Measurements from ENCODE around the gene ANKS3. TPM values are rescaled to one million over a fixed set of nuclear protein-coding genes. Genes with fewer than 3 reads are reported as not detected.

ANKS3 gene
- total RNA-seq, 2 donors from 2014 or later = 10.1 to 23.2 TPM

DNA sequence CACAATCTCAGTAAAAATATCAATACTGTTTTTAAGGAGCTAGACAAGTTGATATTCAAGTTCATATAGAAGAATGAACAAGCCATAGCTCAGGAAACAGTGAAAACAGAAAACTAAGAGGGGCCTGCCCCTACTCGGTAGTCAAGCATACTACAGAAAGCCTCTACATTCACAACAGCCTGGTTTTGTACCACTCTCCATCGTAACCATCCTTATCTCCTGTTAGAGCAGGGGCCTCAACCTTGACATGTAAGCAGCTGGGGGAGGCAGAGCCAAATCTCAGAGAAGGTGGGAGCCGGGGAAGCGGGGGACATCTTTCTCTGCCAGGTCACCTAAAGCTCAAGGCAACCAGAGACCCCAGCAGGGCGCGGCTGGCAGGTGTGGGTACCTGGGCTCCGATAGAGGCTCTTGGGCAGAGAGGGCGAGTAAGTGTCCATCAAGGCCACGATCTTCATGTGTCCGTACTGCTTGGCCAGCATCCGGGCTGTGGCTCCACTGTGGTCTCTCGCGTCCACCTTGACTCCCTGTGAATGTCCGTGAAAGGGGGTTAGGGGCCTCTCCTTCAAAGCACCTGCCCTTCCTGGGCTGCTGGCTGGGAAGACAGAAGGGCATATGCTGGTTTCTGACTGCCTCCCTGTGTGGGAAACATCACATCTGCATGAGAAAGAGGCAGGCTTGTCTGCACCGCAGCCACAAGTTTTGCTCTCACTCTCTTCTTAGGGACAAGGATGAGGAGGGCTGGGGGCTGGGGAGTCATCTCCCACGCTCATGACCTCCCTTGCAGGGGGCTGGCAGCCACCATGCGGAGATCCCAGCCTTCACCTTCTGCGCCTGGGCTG is 20.2 kb downstream of the ANKS3 start:
- no peak for DNase-seq
- no peaks in the 10 kb centered on the region for H3K9me3 ChIP-seq
- H3K4me1 ChIP-seq = no peaks in the 10 kb centered on the region
- H3K27ac ChIP-seq = no peak overlapping the region
- TF ChIP-seq, protein P1, sequence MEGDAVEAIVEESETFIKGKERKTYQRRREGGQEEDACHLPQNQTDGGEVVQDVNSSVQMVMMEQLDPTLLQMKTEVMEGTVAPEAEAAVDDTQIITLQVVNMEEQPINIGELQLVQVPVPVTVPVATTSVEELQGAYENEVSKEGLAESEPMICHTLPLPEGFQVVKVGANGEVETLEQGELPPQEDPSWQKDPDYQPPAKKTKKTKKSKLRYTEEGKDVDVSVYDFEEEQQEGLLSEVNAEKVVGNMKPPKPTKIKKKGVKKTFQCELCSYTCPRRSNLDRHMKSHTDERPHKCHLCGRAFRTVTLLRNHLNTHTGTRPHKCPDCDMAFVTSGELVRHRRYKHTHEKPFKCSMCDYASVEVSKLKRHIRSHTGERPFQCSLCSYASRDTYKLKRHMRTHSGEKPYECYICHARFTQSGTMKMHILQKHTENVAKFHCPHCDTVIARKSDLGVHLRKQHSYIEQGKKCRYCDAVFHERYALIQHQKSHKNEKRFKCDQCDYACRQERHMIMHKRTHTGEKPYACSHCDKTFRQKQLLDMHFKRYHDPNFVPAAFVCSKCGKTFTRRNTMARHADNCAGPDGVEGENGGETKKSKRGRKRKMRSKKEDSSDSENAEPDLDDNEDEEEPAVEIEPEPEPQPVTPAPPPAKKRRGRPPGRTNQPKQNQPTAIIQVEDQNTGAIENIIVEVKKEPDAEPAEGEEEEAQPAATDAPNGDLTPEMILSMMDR (IDR thresholded peaks at IDR 0.05) = no peak
- H3K9ac ChIP-seq (ENCODE audit: low read depth in 2 of 2, low read length in 2 of 2) = no peak overlapping the region
- peaks cover 4% of the 10 kb centered on the region for H3K36me3 ChIP-seq
- H3K27me3 ChIP-seq = no peaks in the 10 kb centered on the region
- intact Hi-C loops (cut with DNase I) = no loop called here
- no peak overlapping the region for H3K4me3 ChIP-seq

DNA sequence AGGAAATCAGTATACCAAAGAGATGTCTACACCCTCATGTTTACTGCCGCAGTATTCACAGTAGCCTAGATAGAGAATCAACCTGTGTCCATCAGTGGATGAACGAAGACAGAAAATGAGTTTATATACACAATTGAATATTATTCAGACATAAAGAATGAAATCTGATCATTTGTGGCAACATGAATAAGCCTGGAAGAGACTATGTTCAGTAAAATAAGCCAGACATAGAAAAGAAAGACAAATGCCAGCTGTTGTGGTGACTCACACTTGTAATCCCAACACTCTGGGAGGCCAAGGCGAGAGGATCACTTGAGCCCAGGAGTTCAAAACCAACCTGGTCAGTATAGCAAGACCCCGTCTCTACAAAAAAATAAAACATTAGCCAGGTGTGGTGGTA is 24.6 kb downstream of the ANKS3 start:
- Histone ChIP-seq H3K9ac (ENCODE audit: low read depth in 2 of 2, low read length in 2 of 2) (no peak overlapping the region), H3K27ac (no peak overlapping the region), H3K27me3 (no peaks in the 10 kb centered on the region), H3K9me3 (no peaks in the 10 kb centered on the region), H3K4me3 (no peak overlapping the region), H3K4me1 (no peaks in the 10 kb centered on the region), H3K36me3 (no peaks in the 10 kb centered on the region)
- DNase-seq = no peak
- intact Hi-C loops (cut with DNase I) = no loop called here
- TF ChIP-seq, protein P1 (IDR thresholded peaks at IDR 0.05) = no peak

DNA sequence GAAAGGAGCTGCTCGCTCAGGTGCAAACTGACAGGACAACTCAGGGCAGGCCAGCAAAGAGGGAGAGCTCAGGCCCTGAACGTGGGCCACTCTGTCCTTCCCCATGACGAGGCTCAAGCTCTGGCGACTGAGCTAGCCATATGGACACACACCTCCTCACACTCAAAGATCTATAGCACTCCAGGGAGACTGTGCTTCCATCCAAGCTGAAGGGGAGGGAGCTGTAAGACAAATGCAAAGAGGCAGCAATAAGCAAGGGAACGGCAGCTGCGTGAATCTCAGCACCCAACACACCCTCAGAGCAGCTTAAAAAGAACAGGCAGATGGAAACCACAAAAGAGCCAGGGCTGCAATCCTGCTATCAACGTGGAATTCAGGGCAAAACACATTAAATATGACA is 27.2 kb downstream of the ANKS3 start:
- H3K4me3 ChIP-seq = no peak overlapping the region
- H3K9ac ChIP-seq (ENCODE audit: low read depth in 2 of 2, low read length in 2 of 2) = no peak overlapping the region
- no peaks in the 10 kb centered on the region for H3K36me3 ChIP-seq
- no peak overlapping the region for H3K27ac ChIP-seq
- DNase-seq = no peak
- intact Hi-C loops (cut with DNase I) = no loop called here
- H3K4me1 ChIP-seq = peaks cover 6% of the 10 kb centered on the region
- TF ChIP-seq, protein P1 (IDR thresholded peaks at IDR 0.05) = no peak
- no peaks in the 10 kb centered on the region for H3K9me3 ChIP-seq
- no peaks in the 10 kb centered on the region for H3K27me3 ChIP-seq

DNA sequence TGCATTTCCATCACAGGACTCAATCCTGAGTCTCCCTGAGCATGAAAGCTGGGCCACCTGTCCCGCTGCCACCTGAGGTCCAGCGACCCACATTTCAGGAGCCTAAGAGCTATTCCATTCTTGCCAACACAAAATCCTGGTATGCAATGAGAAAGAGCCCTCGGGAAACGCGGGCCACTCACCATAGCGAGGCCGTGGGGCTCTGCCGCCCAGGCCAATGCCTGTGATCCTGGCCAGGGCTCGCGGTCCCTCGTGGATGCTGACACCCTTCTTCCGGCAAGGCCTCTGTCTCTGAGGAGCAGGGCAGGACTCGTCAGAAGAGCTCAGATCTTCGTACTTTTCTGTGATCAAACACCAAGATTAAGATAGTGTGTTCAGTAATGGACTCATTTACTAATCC is 29.2 kb downstream of the ANKS3 start:
- peaks cover 6% of the 10 kb centered on the region for H3K36me3 ChIP-seq
- no peak for DNase-seq
- intact Hi-C loops (cut with DNase I) = no loop called here

DNA sequence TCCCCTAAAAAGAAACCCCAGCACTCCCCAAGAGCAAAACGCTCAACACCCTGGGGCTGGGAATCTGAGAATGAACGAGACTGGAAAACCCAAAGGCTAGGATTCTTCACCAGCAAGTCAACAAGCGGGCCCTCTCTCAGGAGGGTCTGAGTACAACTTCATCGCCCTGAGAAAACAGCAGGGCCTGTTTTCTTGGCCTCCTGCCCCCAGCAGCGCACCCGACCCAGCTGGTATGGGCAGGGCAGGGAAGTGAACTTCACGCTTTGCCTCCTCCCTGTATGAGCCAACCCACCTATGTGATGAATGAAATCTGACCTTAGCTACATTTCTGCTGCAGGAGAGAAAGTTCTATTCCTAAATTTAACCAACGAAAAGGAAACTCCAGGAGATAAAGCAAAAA is 29.6 kb downstream of the ANKS3 start:
- no peak for DNase-seq
- Histone ChIP-seq H3K9ac (ENCODE audit: low read depth in 2 of 2, low read length in 2 of 2) (no peak overlapping the region), H3K27me3 (no peaks in the 10 kb centered on the region), H3K4me1 (peaks cover 9% of the 10 kb centered on the region), H3K4me3 (no peak overlapping the region), H3K9me3 (no peaks in the 10 kb centered on the region), H3K27ac (no peak overlapping the region), H3K36me3 (peaks cover 6% of the 10 kb centered on the region)
- TF ChIP-seq, protein P1 (IDR thresholded peaks at IDR 0.05) = no peak
- intact Hi-C loops (cut with DNase I) = no loop called here

More for the DNA sequence above, 29.2 kb downstream of the ANKS3 start:
- Histone ChIP-seq H3K4me1 (peaks cover 9% of the 10 kb centered on the region), H3K27me3 (no peaks in the 10 kb centered on the region), H3K9me3 (no peaks in the 10 kb centered on the region), H3K9ac (ENCODE audit: low read depth in 2 of 2, low read length in 2 of 2) (no peak overlapping the region), H3K4me3 (no peak overlapping the region), H3K27ac (no peak overlapping the region)
- TF ChIP-seq, protein P1 (IDR thresholded peaks at IDR 0.05) = no peak

All from colonic mucosa (tissue), 4 donors.